HG02943 (cell line): ENCODE data around the gene RASGRF2.

Experiments used
- ATAC-seq: cut with Tn5 transposase; IDR thresholded peaks from one replicate; pipeline ENCODE4 v1.9.1; 2021; ENCODE audit warnings: mild to moderate bottlenecking, low read depth, moderate library complexity; ENCODE audit not compliant: unreplicated experiment

RASGRF2 gene

GRCh38 chr5:81162501-81162900 is 202.3 kb downstream of the RASGRF2 start:
- ATAC-seq: no peak

- ATAC-seq: no peak
Observed at GRCh38 chr5:81163651-81164050, 203.5 kb downstream of the RASGRF2 start.

- no peak for ATAC-seq
Observed at GRCh38 chr5:81164476-81164875, 204.3 kb downstream of the RASGRF2 start.

- ATAC-seq: no peak
Observed at GRCh38 chr5:81164936-81165335, 204.8 kb downstream of the RASGRF2 start.

- peak; percentile 61 for ATAC-seq
Observed at GRCh38 chr5:81165493-81166119, 205.4 kb downstream of the RASGRF2 start.

GRCh38 chr5:81166430-81166829 is 206.3 kb downstream of the RASGRF2 start:
- no peak for ATAC-seq

- no peak for ATAC-seq
Observed at GRCh38 chr5:81167078-81167477, 206.9 kb downstream of the RASGRF2 start.

GRCh38 chr5:81167544-81167943 is 207.4 kb downstream of the RASGRF2 start:
- ATAC-seq: no peak

GRCh38 chr5:81169924-81170323 is 209.8 kb downstream of the RASGRF2 start:
- no peak for ATAC-seq

GRCh38 chr5:81171769-81172168 is 211.6 kb downstream of the RASGRF2 start:
- no peak for ATAC-seq

GRCh38 chr5:81172710-81173109 is 212.5 kb downstream of the RASGRF2 start:
- ATAC-seq: no peak

- ATAC-seq: no peak
Observed at GRCh38 chr5:81177061-81177460, 216.9 kb downstream of the RASGRF2 start.

GRCh38 chr5:81179959-81180358 is 219.8 kb downstream of the RASGRF2 start:
- ATAC-seq: no peak

- ATAC-seq: no peak
Observed at GRCh38 chr5:81180780-81181460, 220.8 kb downstream of the RASGRF2 start.

- ATAC-seq: no peak
Observed at GRCh38 chr5:81181576-81182316, 221.6 kb downstream of the RASGRF2 start.

GRCh38 chr5:81182396-81183390 is 222.5 kb downstream of the RASGRF2 start:
- ATAC-seq: no peak

GRCh38 chr5:81183811-81184748 is 223.9 kb downstream of the RASGRF2 start:
- ATAC-seq: no peak

- ATAC-seq: no peak
Observed at GRCh38 chr5:81184749-81185110, 224.6 kb downstream of the RASGRF2 start.

- ATAC-seq: no peak
Observed at GRCh38 chr5:81187885-81188284, 227.7 kb downstream of the RASGRF2 start.
